ENCODE results near the gene RNF167. TPM values are rescaled to one million over a fixed set of nuclear protein-coding genes. Genes with fewer than 3 reads are reported as not detected.

The RNF167 gene
- polyA plus RNA-seq = 101 to 129 TPM (median 118 TPM) in 3 replicates
- polyA plus RNA-seq (2011; ENCODE audit: low read depth) = 76.5 TPM
- 180 and 200 TPM in 2 replicates for polyA plus RNA-seq (2011; cell fraction: cytosol; rRNA removed)
- polyA plus RNA-seq (2011; cell fraction: nucleus; rRNA removed) = 197 and 208 TPM in 2 replicates
- 124 and 136 TPM in 2 replicates for polyA plus RNA-seq (2012; ENCODE audit: low replicate concordance)
- polyA minus RNA-seq = 97.9 to 161 TPM (median 108 TPM) in 3 replicates
- 177 TPM for polyA minus RNA-seq (2011; cell fraction: cytosol; rRNA and poly(A)+ RNA removed)
- polyA minus RNA-seq (2011; cell fraction: nucleus; rRNA and poly(A)+ RNA removed) = 45.4 and 50.7 TPM in 2 replicates

DNA sequence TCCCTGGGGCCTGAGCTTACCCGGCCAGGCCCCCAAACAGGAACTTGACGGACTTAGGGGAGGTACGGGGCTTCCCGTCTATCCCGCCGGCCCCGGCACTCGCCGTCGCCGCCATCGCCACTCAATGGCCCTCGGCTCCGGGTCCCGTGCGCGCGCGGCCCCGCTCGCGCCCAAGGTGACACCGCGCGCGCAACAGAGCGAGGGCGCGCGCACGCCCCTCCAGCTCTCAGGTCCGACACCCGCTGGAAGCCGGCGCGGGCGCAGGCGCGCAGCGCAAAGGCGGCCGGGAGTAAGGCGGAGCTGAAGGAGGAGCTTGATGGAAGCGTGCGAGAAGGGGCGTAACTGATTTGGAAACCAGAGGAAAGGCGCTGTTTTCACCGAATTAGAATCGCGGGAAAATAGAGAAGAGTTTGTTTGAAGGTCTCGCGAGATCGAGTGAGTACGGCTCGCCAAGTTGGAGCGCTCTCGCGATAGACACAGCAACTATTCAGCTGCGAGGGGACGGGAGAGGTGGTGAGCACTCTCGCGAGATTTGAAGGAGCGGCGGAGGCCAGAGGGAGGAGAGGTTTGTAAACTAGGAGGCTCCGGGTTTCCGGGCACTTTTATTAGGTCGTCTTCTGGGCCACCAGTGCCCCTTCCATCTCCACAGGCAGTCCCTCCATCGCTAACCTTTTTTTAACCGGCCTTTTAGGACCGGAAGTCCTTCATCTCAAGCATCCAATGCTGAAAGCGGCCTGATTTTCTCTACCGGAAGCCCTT is at the start of gene RNF167, which contains the start of gene SLC25A11:
TSS of gene RNF167 (plus strand) at position 473 of the 759 bp plus-strand sequence. CDS start 642 bp downstream, outside the sequence.
TSS of gene SLC25A11 (minus strand) at position 251 of the 759 bp plus-strand sequence. CDS start at position 115, 136 bp downstream.
- Histone ChIP-seq H3K9me3 (ENCODE audit: control insufficient read depth, low read depth, low read length) (no peaks in the 10 kb centered on the region), H3K36me3 (ENCODE audit: control insufficient read depth in 2 of 2, extremely low read depth in 1 of 2, insufficient read depth in 2 of 2, low read length in 2 of 2) (peaks cover 25 to 27% of the 10 kb centered on the region in 2 experiments), H3K27ac (ENCODE audit: control insufficient read depth, insufficient read depth, low read length) (peak within 1 kb of the TSS; percentile 98), H3K27me3 (ENCODE audit: control insufficient read depth, extremely low read depth, insufficient read depth, low read length) (no peaks in the 10 kb centered on the region), H3K4me1 (ENCODE audit: control insufficient read depth, extremely low read depth, insufficient read depth, low read length) (peaks cover 32% of the 10 kb centered on the region), H3K4me3 (ENCODE audit: control insufficient read depth in 2 of 3, extremely low read depth in 1 of 3, insufficient read depth in 2 of 3, low read depth in 1 of 3, low read length in 3 of 3) (peak within 1 kb of the TSS; percentile 91 to 93 (median 91)), H3K79me2 (ENCODE audit: control insufficient read depth, insufficient read depth, low read length) (peaks cover 52% of the 10 kb centered on the region), H3K9me1 (ENCODE audit: control insufficient read depth, extremely low read depth, insufficient read depth, low read length) (no peaks in the 10 kb centered on the region), H2AFZ (ENCODE audit: control insufficient read depth, low read length) (peak within 1 kb of the TSS; percentile 94), H4K20me1 (ENCODE audit: control insufficient read depth, extremely low read depth, insufficient read depth, low read length) (peaks cover 4% of the 10 kb centered on the region), H3K4me2 (ENCODE audit: control insufficient read depth, extremely low read depth, insufficient read depth, low read depth, low read length) (peak within 1 kb of the TSS; percentile 100), H3K9ac (ENCODE audit: control insufficient read depth, extremely low read depth, insufficient read depth, low read length) (peak within 1 kb of the TSS; percentile 97)
- TF ChIP-seq, protein P1, sequence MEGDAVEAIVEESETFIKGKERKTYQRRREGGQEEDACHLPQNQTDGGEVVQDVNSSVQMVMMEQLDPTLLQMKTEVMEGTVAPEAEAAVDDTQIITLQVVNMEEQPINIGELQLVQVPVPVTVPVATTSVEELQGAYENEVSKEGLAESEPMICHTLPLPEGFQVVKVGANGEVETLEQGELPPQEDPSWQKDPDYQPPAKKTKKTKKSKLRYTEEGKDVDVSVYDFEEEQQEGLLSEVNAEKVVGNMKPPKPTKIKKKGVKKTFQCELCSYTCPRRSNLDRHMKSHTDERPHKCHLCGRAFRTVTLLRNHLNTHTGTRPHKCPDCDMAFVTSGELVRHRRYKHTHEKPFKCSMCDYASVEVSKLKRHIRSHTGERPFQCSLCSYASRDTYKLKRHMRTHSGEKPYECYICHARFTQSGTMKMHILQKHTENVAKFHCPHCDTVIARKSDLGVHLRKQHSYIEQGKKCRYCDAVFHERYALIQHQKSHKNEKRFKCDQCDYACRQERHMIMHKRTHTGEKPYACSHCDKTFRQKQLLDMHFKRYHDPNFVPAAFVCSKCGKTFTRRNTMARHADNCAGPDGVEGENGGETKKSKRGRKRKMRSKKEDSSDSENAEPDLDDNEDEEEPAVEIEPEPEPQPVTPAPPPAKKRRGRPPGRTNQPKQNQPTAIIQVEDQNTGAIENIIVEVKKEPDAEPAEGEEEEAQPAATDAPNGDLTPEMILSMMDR (optimal IDR thresholded peaks at IDR 0.05 in 1 of 3, IDR thresholded peaks at IDR 0.05 in 1 of 3, conservative IDR thresholded peaks at IDR 0.05 in 1 of 3; ENCODE audit: extremely low read depth in 1 of 3, insufficient read depth in 2 of 3, low read length in 3 of 3) = no peak
- TF ChIP-seq EZH2 (IDR thresholded peaks at IDR 0.05; ENCODE audit: low read length) = no peak
- FAIRE-seq = peak; percentile 96
- dilution Hi-C loops (cut with MboI; ENCODE audit: extremely low pct_ligation_motif_present, low sequenced_read_pairs) = loop anchor here (10.0 kb wide), 1 partner anchor 65 kb away; no protein-coding TSS in a partner anchor
- DNase-seq (ENCODE audit: low read depth, low spot score) = peak; percentile 99

- Histone ChIP-seq H3K27me3 (ENCODE audit: control insufficient read depth, extremely low read depth, insufficient read depth, low read length) (no peaks in the 10 kb centered on the region), H3K79me2 (ENCODE audit: control insufficient read depth, insufficient read depth, low read length) (no peaks in the 10 kb centered on the region), H3K27ac (ENCODE audit: control insufficient read depth, insufficient read depth, low read length) (no peak overlapping the region), H4K20me1 (ENCODE audit: control insufficient read depth, extremely low read depth, insufficient read depth, low read length) (peaks cover 3% of the 10 kb centered on the region), H2AFZ (ENCODE audit: control insufficient read depth, low read length) (no peak overlapping the region), H3K4me3 (ENCODE audit: control insufficient read depth in 2 of 3, extremely low read depth in 1 of 3, insufficient read depth in 2 of 3, low read depth in 1 of 3, low read length in 3 of 3) (no peak overlapping the region), H3K4me2 (ENCODE audit: control insufficient read depth, extremely low read depth, insufficient read depth, low read depth, low read length) (no peak overlapping the region), H3K36me3 (ENCODE audit: control insufficient read depth in 2 of 2, extremely low read depth in 1 of 2, insufficient read depth in 2 of 2, low read length in 2 of 2) (peaks cover 59 to 61% of the 10 kb centered on the region in 2 experiments), H3K4me1 (ENCODE audit: control insufficient read depth, extremely low read depth, insufficient read depth, low read length) (no peaks in the 10 kb centered on the region), H3K9ac (ENCODE audit: control insufficient read depth, extremely low read depth, insufficient read depth, low read length) (no peak overlapping the region), H3K9me1 (ENCODE audit: control insufficient read depth, extremely low read depth, insufficient read depth, low read length) (no peaks in the 10 kb centered on the region), H3K9me3 (ENCODE audit: control insufficient read depth, low read depth, low read length) (no peaks in the 10 kb centered on the region)
- FAIRE-seq = no peak
- no peak for TF ChIP-seq EZH2 (IDR thresholded peaks at IDR 0.05; ENCODE audit: low read length)
- TF ChIP-seq, protein P1 (optimal IDR thresholded peaks at IDR 0.05 in 1 of 3, IDR thresholded peaks at IDR 0.05 in 1 of 3, conservative IDR thresholded peaks at IDR 0.05 in 1 of 3; ENCODE audit: extremely low read depth in 1 of 3, insufficient read depth in 2 of 3, low read length in 3 of 3) = no peak
- DNase-seq (ENCODE audit: low read depth, low spot score) = no peak
- dilution Hi-C loops (cut with MboI; ENCODE audit: extremely low pct_ligation_motif_present, low sequenced_read_pairs) = no loop called here
These were observed 48.4 kb upstream of the RNF167 start for GRCh38 chr17:4891411-4892410.

All from keratinocyte (primary cell).